Transverse colon (tissue), 4 donors: Measurements from ENCODE around the gene CTNNA1. TPM values are rescaled to one million over a fixed set of nuclear protein-coding genes. Genes with fewer than 3 reads are reported as not detected.

Experiments
- DNase-seq: peaks from one replicate; pipeline ENCODE4 v3.0.0-alpha.2; 2019
- H3K27ac ChIP-seq, 4 donors: fragments of 200-600 bp; sonication (generic); 2 replicates each; pipeline ENCODE4 v1.5.1; 2016 to 2018; ENCODE audit warnings: inconsistent platforms in 4 of 4
- H3K27me3 ChIP-seq: fragments of 200-600 bp; sonication (generic); 2 replicates; pipeline ENCODE4 v1.5.1; 2017; ENCODE audit warnings: inconsistent platforms
- H3K36me3 ChIP-seq, 4 donors: fragments of 200-600 bp; sonication (generic); 2 replicates each; pipeline ENCODE4 v1.5.1; 2017 to 2019; ENCODE audit warnings: inconsistent platforms in 4 of 4
- H3K4me1 ChIP-seq, 4 donors: fragments of 200-600 bp; sonication (generic); 2 replicates each; pipeline ENCODE4 v1.5.1; 2017 to 2020; ENCODE audit warnings: inconsistent platforms in 4 of 4
- H3K4me3 ChIP-seq, 4 donors: fragments of 200-600 bp; sonication (generic); 1 replicate in 1 of 4; 2 replicates in 3 of 4; pipeline versions ENCODE4 v1.5.1 to v1.6.1; 2017 to 2019; ENCODE audit warnings: inconsistent platforms in 4 of 4
- H3K9me3 ChIP-seq, 2 donors: fragments of 200-600 bp; sonication (generic); 2 replicates each; pipeline ENCODE4 v1.5.1; 2017 to 2019; ENCODE audit warnings: inconsistent platforms in 2 of 2
- EP300 ChIP-seq: sonication (generic); formaldehyde crosslinking; IDR thresholded peaks from one replicate; pipeline ENCODE4 v1.6.1; 2017; ENCODE audit warnings: antibody characterized with exemption, low read depth
- POLR2A ChIP-seq: fragments of 450-650 bp; IDR thresholded peaks from one replicate; pipeline ENCODE4 v1.6.1; 2016; ENCODE audit warnings: antibody characterized with exemption, mild to moderate bottlenecking, moderate library complexity
- POLR2AphosphoS5 ChIP-seq, 3 donors: sonication (generic); formaldehyde crosslinking; IDR thresholded peaks; one replicate each; pipeline ENCODE4 v1.6.1; 2016; ENCODE audit warnings: antibody characterized with exemption in 3 of 3
- WGBS, 2 donors: methylation state at CpG; one replicate each; pipeline ENCODE4 v1.1.5; 2018; ENCODE audit warnings: low coverage in 1 of 2; 5-methylcytosine and 5-hydroxymethylcytosine counted together
- in situ Hi-C, 4 donors: fragments of 200-750 bp; cut with MboI; loops; one replicate each; pipeline versions ENCODE4 v1.15.0 to v1.15.1; 2017; ENCODE audit warnings: low sequenced_read_pairs in 3 of 4, low pct_ligation_motif_present in 1 of 4, low pct_unique_long_range_greater_than_20kb in 1 of 4
- intact Hi-C: fragments of 100-400 bp; cut with DNase I; formaldehyde crosslinking; loops from one replicate; pipeline ENCODE4 v1.15.1; 2023; ENCODE audit warnings: low total_unique reads
- total RNA-seq, 4 donors: library from RNA; depleted of rRNA; stranded (reverse); fragments of >200 nt; gene quantifications; one replicate each; pipeline ENCODE4 v1.1.0, GENCODE V29; 2016
- TF ChIP-seq, protein P1 (sequence below), 5 experiments: fragments of 200-600 bp in 3 of 5; fragments of 450-650 bp in 2 of 5; sonication (generic) in 3 of 5; IDR thresholded peaks; 1 replicate in 2 of 5; 2 replicates in 3 of 5; pipeline ENCODE4 v1.5.1; 2016 to 2017; ENCODE audit warnings: antibody characterized with exemption in 5 of 5, inconsistent platforms in 3 of 5, mild to moderate bottlenecking in 2 of 5, moderate library complexity in 1 of 5

CTNNA1 gene
- total RNA-seq, 4 donors from 2014 or later = 272 to 381 (median 316) TPM

- TF ChIP-seq EP300 (no peak), POLR2A (no peak), POLR2AphosphoS5 (IDR thresholded peaks at IDR 0.05) (no peak)
- TF ChIP-seq, protein P1, sequence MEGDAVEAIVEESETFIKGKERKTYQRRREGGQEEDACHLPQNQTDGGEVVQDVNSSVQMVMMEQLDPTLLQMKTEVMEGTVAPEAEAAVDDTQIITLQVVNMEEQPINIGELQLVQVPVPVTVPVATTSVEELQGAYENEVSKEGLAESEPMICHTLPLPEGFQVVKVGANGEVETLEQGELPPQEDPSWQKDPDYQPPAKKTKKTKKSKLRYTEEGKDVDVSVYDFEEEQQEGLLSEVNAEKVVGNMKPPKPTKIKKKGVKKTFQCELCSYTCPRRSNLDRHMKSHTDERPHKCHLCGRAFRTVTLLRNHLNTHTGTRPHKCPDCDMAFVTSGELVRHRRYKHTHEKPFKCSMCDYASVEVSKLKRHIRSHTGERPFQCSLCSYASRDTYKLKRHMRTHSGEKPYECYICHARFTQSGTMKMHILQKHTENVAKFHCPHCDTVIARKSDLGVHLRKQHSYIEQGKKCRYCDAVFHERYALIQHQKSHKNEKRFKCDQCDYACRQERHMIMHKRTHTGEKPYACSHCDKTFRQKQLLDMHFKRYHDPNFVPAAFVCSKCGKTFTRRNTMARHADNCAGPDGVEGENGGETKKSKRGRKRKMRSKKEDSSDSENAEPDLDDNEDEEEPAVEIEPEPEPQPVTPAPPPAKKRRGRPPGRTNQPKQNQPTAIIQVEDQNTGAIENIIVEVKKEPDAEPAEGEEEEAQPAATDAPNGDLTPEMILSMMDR (IDR thresholded peaks at IDR 0.05) = no peak
- DNase-seq = no peak
- in situ Hi-C loops = no loop called here
- Histone ChIP-seq H3K4me1 (peaks cover 0 to 31% (median 7%) of the 10 kb centered on the region in 4 donors), H3K36me3 (no peaks in the 10 kb centered on the region), H3K4me3 (no peak overlapping the region), H3K9me3 (no peaks in the 10 kb centered on the region), H3K27me3 (no peaks in the 10 kb centered on the region), H3K27ac (no peak overlapping the region)
- intact Hi-C loops = no loop called here
- WGBS, 2 donors = 86 to 88% methylated on average over 1 of the region's 1 CpG
Observed at GRCh38 chr5:138961729-138962128, 208.5 kb downstream of the CTNNA1 start.

- in situ Hi-C loops (no loop called here), intact Hi-C loops (no loop called here)
- H3K4me3 ChIP-seq = no peak overlapping the region
- 87 to 91% methylated on average over 3 to 4 of the region's 4 CpGs for WGBS, 2 donors
- peaks cover 0 to 38% (median 10%) of the 10 kb centered on the region in 4 donors for H3K4me1 ChIP-seq
- no peak for DNase-seq
- no peak for TF ChIP-seq EP300
- TF ChIP-seq POLR2A = no peak
- no peak for TF ChIP-seq POLR2AphosphoS5 (IDR thresholded peaks at IDR 0.05)
- TF ChIP-seq, protein P1 (IDR thresholded peaks at IDR 0.05) = no peak
- no peak overlapping the region for H3K27ac ChIP-seq
- no peaks in the 10 kb centered on the region for H3K27me3 ChIP-seq
- no peaks in the 10 kb centered on the region for H3K9me3 ChIP-seq
- H3K36me3 ChIP-seq = no peaks in the 10 kb centered on the region
Observed at GRCh38 chr5:138962614-138963370, 209.6 kb downstream of the CTNNA1 start.

DNA sequence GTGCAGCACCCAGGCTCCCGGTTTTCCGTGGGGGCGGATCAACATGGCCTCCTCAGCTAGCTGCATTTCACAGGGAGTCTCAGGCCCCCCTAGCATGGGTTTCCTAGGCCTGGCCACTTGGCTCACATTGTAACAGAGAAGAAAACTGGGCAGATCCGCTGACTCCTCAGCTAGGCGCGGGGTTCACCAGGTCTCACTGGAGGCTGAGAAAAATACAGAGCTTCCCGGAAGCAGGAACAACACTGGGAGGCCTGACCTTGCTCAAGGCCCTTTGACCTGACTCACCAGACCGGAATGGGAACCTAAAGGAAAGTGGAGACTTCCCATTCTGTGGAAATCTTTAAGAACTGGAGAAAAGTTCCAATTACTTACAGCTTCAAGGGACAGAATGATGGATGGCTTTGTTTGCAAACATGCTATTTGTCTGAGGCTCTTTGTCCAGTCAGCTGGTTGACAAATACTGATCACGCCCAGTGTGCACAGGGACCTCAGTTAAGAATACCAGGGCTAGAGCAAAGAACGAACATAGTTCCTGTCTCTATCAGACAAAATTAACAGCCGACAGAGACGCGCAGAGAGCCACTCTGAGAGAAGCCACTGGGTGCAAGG is 210.6 kb downstream of the CTNNA1 start:
- no peak overlapping the region for H3K27ac ChIP-seq
- DNase-seq = no peak
- H3K27me3 ChIP-seq = no peaks in the 10 kb centered on the region
- intact Hi-C loops = no loop called here
- no peak overlapping the region for H3K4me3 ChIP-seq
- in situ Hi-C loops = no loop called here
- H3K36me3 ChIP-seq = no peaks in the 10 kb centered on the region
- 84 to 100% methylated on average over 3 to 13 of the region's 13 CpGs for WGBS, 2 donors
- no peak for TF ChIP-seq POLR2A
- no peak for TF ChIP-seq EP300
- no peak for TF ChIP-seq POLR2AphosphoS5 (IDR thresholded peaks at IDR 0.05)
- no peaks in the 10 kb centered on the region for H3K9me3 ChIP-seq
- peaks cover 0 to 44% (median 12%) of the 10 kb centered on the region in 4 donors for H3K4me1 ChIP-seq

DNA sequence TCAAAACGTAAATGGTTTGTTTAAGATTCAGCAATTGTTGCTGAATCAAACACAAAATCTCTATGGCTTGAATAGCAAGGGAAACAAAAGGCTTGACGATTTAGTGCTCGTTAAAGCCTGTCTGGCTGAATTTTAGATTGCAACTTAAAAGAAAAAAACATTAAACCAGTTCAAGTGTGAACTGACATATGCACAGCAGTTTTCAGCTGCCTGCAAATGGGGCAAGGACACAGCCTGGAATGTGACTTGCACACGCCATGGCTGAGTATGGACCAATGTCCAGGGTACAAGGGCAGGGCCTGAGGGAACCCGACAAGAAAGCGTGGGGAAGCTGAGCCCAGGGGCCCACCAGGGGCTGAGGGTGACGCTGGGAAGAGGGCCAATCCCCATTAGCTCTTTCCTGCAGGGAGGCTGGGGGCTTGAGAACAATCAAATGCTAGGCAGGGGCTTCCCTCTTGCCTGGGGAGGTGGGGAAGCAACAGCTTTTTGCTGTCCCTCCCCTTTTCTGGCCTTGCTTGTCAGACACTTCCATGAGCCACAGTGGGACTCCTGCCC is 211.5 kb downstream of the CTNNA1 start:
- 65 to 68% methylated on average over 3 to 7 of the region's 7 CpGs for WGBS, 2 donors
- no peak overlapping the region for H3K27ac ChIP-seq
- no peak for DNase-seq
- H3K4me1 ChIP-seq = peaks cover 0 to 44% (median 14%) of the 10 kb centered on the region in 4 donors
- no peak overlapping the region for H3K4me3 ChIP-seq
- no peaks in the 10 kb centered on the region for H3K27me3 ChIP-seq
- no peaks in the 10 kb centered on the region for H3K9me3 ChIP-seq
- H3K36me3 ChIP-seq = no peaks in the 10 kb centered on the region
- no peak for TF ChIP-seq POLR2AphosphoS5 (IDR thresholded peaks at IDR 0.05)
- TF ChIP-seq, protein P1 (IDR thresholded peaks at IDR 0.05) = no peak
- TF ChIP-seq EP300 = no peak
- no peak for TF ChIP-seq POLR2A
- intact Hi-C loops (no loop called here), in situ Hi-C loops (no loop called here)
